Endothelial cell (in vitro differentiated cells): Measurements from ENCODE around the gene RPL31. TPM values are rescaled to one million over a fixed set of nuclear protein-coding genes. Genes with fewer than 3 reads are reported as not detected.

ENCODE experiments used
- DNase-seq: peaks from one replicate; pipeline ENCODE4 v3.0.0; 2021; ENCODE audit warnings: low spot score
- H3K27ac Mint-ChIP-seq: one replicate; pipeline ENCODE4 v1.8.0; 2021; ENCODE audit warnings: mixed read lengths, inconsistent platforms; ENCODE audit not compliant: unreplicated experiment
- H3K27me3 Mint-ChIP-seq: one replicate; pipeline ENCODE4 v1.8.0; 2021; ENCODE audit warnings: mild to moderate bottlenecking, moderate library complexity, mixed read lengths, inconsistent platforms; ENCODE audit not compliant: unreplicated experiment
- H3K36me3 Mint-ChIP-seq: one replicate; pipeline ENCODE4 v1.8.0; 2021; ENCODE audit warnings: mild to moderate bottlenecking, low read depth, mixed read lengths, inconsistent platforms; ENCODE audit not compliant: unreplicated experiment
- H3K4me1 Mint-ChIP-seq: one replicate; pipeline ENCODE4 v1.8.0; 2021; ENCODE audit warnings: mild to moderate bottlenecking, mixed read lengths, inconsistent platforms; ENCODE audit not compliant: unreplicated experiment
- H3K4me3 Mint-ChIP-seq: one replicate; pipeline ENCODE4 v1.8.0; 2021; ENCODE audit warnings: mild to moderate bottlenecking, mixed read lengths, inconsistent platforms; ENCODE audit not compliant: unreplicated experiment
- H3K9me3 Mint-ChIP-seq: one replicate; pipeline ENCODE4 v1.8.0; 2021; ENCODE audit warnings: mixed read lengths, inconsistent platforms; ENCODE audit not compliant: unreplicated experiment
- CTCF ChIP-seq: fragments of 200-600 bp; sonication (generic); IDR thresholded peaks from one replicate; pipeline ENCODE4 v1.5.0; 2021; ENCODE audit warnings: antibody characterized with exemption; ENCODE audit not compliant: unreplicated experiment
- total RNA-seq: library from RNA; stranded (reverse); fragmentation: NEBNext Ultra II Directional; extraction: Animal tissue kit (Norgen Biotek cat#: 25700); gene quantifications from one replicate; pipeline ENCODE4 v1.2.1, GENCODE V29; 2021; ENCODE audit not compliant: unreplicated experiment

The RPL31 gene
- total RNA-seq, 1 donor from 2014 or later, result 1,589 TPM

- DNase-seq, result no peak
- Mint-ChIP-seq H3K27ac (no peak overlapping the region), H3K27me3 (peaks cover 2% of the 10 kb centered on the region), H3K4me1 (peaks cover 29% of the 10 kb centered on the region), H3K4me3 (no peak overlapping the region), H3K36me3 (peaks cover 30% of the 10 kb centered on the region), H3K9me3 (no peaks in the 10 kb centered on the region)
- TF ChIP-seq CTCF, result no peak
These were observed 2.1 kb upstream of the RPL31 start for GRCh38 chr2:100999995-101000394.

GRCh38 chr2:101002562-101003277 is 631 bp downstream of the RPL31 start:
- peak overlapping the region; percentile 97 for H3K4me3 Mint-ChIP-seq
- peaks cover 43% of the 10 kb centered on the region for H3K36me3 Mint-ChIP-seq
- peaks cover 28% of the 10 kb centered on the region for H3K4me1 Mint-ChIP-seq
- peak overlapping the region; percentile 90 for H3K27ac Mint-ChIP-seq
- TF ChIP-seq CTCF, result no peak
- no peaks in the 10 kb centered on the region for H3K9me3 Mint-ChIP-seq
- DNase-seq, result no peak
- peaks cover 2% of the 10 kb centered on the region for H3K27me3 Mint-ChIP-seq

GRCh38 chr2:101003278-101003775 is 1.2 kb downstream of the RPL31 start:
- Mint-ChIP-seq H3K9me3 (no peaks in the 10 kb centered on the region), H3K4me3 (peak overlapping the region; percentile 97), H3K27ac (peak overlapping the region; percentile 90), H3K27me3 (peaks cover 2% of the 10 kb centered on the region), H3K4me1 (peaks cover 28% of the 10 kb centered on the region), H3K36me3 (peaks cover 48% of the 10 kb centered on the region)
- DNase-seq, result no peak
- TF ChIP-seq CTCF, result no peak

GRCh38 chr2:101004620-101005325 is 2.7 kb downstream of the RPL31 start:
- H3K36me3 Mint-ChIP-seq, result peaks cover 48% of the 10 kb centered on the region
- peaks cover 2% of the 10 kb centered on the region for H3K27me3 Mint-ChIP-seq
- TF ChIP-seq CTCF, result no peak
- peak overlapping the region; percentile 26 for H3K27ac Mint-ChIP-seq
- H3K4me3 Mint-ChIP-seq, result peak overlapping the region; percentile 97
- DNase-seq, result no peak
- no peaks in the 10 kb centered on the region for H3K9me3 Mint-ChIP-seq
- H3K4me1 Mint-ChIP-seq, result peaks cover 28% of the 10 kb centered on the region
